GM23338 (cell line): ENCODE results near the gene LARP1B.
"Not testable (repeated sequence)": the region's sequence is repeated elsewhere in the genome, so short reads cannot be mapped to it uniquely, and the experiment has no call there.

Source experiments
- CTCF ChIP-seq, 2 experiments: fragments of 200-600 bp in 1 of 2; sonication (generic) in 1 of 2; conservative IDR thresholded peaks; 2 replicates each; pipeline versions ENCODE4 v1.5.1 to v1.6.1; 2016 to 2017; ENCODE audit warnings: antibody characterized with exemption in 2 of 2, low read depth in 2 of 2, mild to moderate bottlenecking in 2 of 2, moderate library complexity in 1 of 2
- EZH2 ChIP-seq: fragments of 200-600 bp; sonication (generic); IDR thresholded peaks from one replicate; pipeline ENCODE4 v1.8.0; 2017; ENCODE audit warnings: antibody characterized with exemption, mild to moderate bottlenecking, low read depth; ENCODE audit not compliant: unreplicated experiment
- EZH2phosphoT487 ChIP-seq: fragments of 200-600 bp; sonication (generic); IDR thresholded peaks from one replicate; pipeline ENCODE4 v1.8.1; 2018; ENCODE audit warnings: antibody characterized with exemption; ENCODE audit not compliant: unreplicated experiment
- POLR2AphosphoS5 ChIP-seq: IDR thresholded peaks from 2 replicates; pipeline ENCODE4 v1.6.1; 2016; ENCODE audit warnings: antibody characterized with exemption, low read depth
- REST ChIP-seq: IDR thresholded peaks from one replicate; pipeline ENCODE4 v1.6.1; 2018; ENCODE audit warnings: antibody characterized with exemption; ENCODE audit not compliant: unreplicated experiment
- STAT1 ChIP-seq: IDR thresholded peaks from one replicate; pipeline ENCODE4 v1.6.1; 2016; ENCODE audit warnings: antibody characterized with exemption; ENCODE audit not compliant: unreplicated experiment

GRCh38 chr4:128156472-128156871 is 95.4 kb downstream of the LARP1B start:
- TF ChIP-seq CTCF (conservative IDR thresholded peaks at IDR 0.05; ENCODE audit: low read depth in 2 of 2); EZH2phosphoT487; EZH2; STAT1; POLR2AphosphoS5; REST: not testable (repeated sequence)
